Parathyroid adenoma (tissue), 2 donors: ENCODE measurements around the gene NDST3.

ENCODE experiments used
- H2AFZ ChIP-seq: fragments of 300-600 bp; sonication (generic); one replicate; pipeline ENCODE4 v1.7.0; 2017; ENCODE audit warnings: antibody characterized with exemption, mild to moderate bottlenecking
- H3K27ac ChIP-seq: fragments of 300-600 bp; sonication (generic); one replicate; pipeline ENCODE4 v1.7.0; 2017
- H3K27me3 ChIP-seq: fragments of 300-600 bp; sonication (generic); one replicate; pipeline ENCODE4 v1.7.0; 2017; ENCODE audit warnings: low read length; ENCODE audit not compliant: control insufficient read depth, insufficient read depth
- H3K36me3 ChIP-seq: fragments of 300-600 bp; sonication (generic); one replicate; pipeline ENCODE4 v1.7.0; 2017; ENCODE audit warnings: low read length; ENCODE audit not compliant: control insufficient read depth, insufficient read depth
- H3K4me1 ChIP-seq: fragments of 300-600 bp; sonication (generic); one replicate; pipeline ENCODE4 v1.7.0; 2017; ENCODE audit warnings: control low read depth
- H3K4me2 ChIP-seq: fragments of 300-600 bp; sonication (generic); one replicate; pipeline ENCODE4 v1.7.0; 2017; ENCODE audit warnings: low read length
- H3K4me3 ChIP-seq: fragments of 300-600 bp; sonication (generic); one replicate; pipeline ENCODE4 v1.7.0; 2017; ENCODE audit warnings: low read depth, low read length
- H3K79me2 ChIP-seq: fragments of 300-600 bp; sonication (generic); one replicate; pipeline ENCODE4 v1.7.0; 2017; ENCODE audit warnings: control low read depth
- H3K9ac ChIP-seq: fragments of 300-600 bp; sonication (generic); one replicate; pipeline ENCODE4 v1.7.0; 2017; ENCODE audit warnings: mild to moderate bottlenecking
- H3K9me3 ChIP-seq: fragments of 300-600 bp; sonication (generic); one replicate; pipeline ENCODE4 v1.7.0; 2017; ENCODE audit warnings: low read length; ENCODE audit not compliant: control insufficient read depth
- CTCF ChIP-seq: fragments of 300-600 bp; sonication (generic); IDR thresholded peaks from one replicate; pipeline ENCODE4 v1.7.0; 2017; ENCODE audit warnings: antibody characterized with exemption, mild to moderate bottlenecking
- donor health status: primary hyperparathyroidism.

NDST3 gene

DNA sequence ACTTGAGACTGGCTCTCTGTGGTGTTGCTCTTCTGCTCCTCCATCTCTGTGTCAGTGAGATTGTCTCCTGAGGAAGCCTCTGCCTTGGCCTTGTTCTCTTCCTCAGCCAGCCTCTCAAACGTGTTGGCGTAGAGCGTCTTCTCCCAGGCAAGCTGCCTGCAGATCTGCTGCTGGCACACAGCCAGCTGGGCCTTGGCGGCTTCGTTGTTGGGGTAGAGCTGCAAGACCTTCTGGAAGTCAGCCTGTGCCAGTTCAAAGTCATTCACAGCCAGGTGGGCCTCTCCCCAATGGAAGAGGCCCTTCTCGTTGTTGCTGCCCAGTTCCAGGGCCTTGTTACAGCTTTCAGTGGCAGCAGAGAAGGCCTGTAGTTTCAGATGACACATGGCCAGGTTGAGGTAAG is 159.1 kb downstream of the NDST3 start:
- Histone ChIP-seq H3K4me1 (no peaks in the 10 kb centered on the region), H3K79me2 (no peaks in the 10 kb centered on the region), H3K4me2 (no peak overlapping the region), H3K4me3 (no peak overlapping the region), H3K27me3 (no peaks in the 10 kb centered on the region), H3K9me3 (no peaks in the 10 kb centered on the region), H3K27ac (no peak overlapping the region), H3K36me3 (no peaks in the 10 kb centered on the region), H2AFZ (no peak overlapping the region), H3K9ac (no peak overlapping the region)
- no peak for TF ChIP-seq CTCF

GRCh38 chr4:118206627-118207026 is 172.3 kb downstream of the NDST3 start:
- Histone ChIP-seq H3K4me2 (no peak overlapping the region), H3K4me3 (no peak overlapping the region), H3K4me1 (no peaks in the 10 kb centered on the region), H3K79me2 (no peaks in the 10 kb centered on the region), H3K27ac (no peak overlapping the region), H3K9ac (no peak overlapping the region), H2AFZ (no peak overlapping the region), H3K36me3 (no peaks in the 10 kb centered on the region), H3K27me3 (no peaks in the 10 kb centered on the region), H3K9me3 (no peaks in the 10 kb centered on the region)
- TF ChIP-seq CTCF, result no peak

GRCh38 chr4:118213101-118213500 is 178.8 kb downstream of the NDST3 start:
- Histone ChIP-seq H3K9ac (no peak overlapping the region), H3K4me2 (no peak overlapping the region), H2AFZ (no peak overlapping the region), H3K4me3 (no peak overlapping the region), H3K36me3 (no peaks in the 10 kb centered on the region), H3K9me3 (no peaks in the 10 kb centered on the region), H3K4me1 (no peaks in the 10 kb centered on the region), H3K27ac (no peak overlapping the region), H3K27me3 (no peaks in the 10 kb centered on the region), H3K79me2 (no peaks in the 10 kb centered on the region)
- no peak for TF ChIP-seq CTCF

DNA sequence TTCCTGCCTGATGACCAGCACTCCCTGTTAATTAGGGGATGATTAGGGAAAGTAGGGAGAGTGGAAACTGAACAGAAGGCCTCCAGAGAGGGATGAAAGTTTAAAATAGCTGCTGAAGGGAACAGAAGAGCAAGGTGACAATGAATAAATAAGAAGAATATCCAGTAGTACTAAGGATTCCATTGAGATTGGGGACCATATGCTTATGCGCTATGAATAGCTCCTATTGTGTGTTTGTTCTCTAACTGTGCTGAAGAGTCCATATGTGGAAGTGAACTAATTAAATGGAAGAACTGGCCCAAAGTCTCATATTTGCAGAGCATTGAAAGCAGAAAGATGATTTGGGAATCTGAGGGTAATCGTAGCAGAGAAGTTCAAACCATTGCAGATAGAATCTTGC is 181.5 kb downstream of the NDST3 start:
- H3K27me3 ChIP-seq, result no peaks in the 10 kb centered on the region
- H3K4me1 ChIP-seq, result no peaks in the 10 kb centered on the region
- H3K36me3 ChIP-seq, result no peaks in the 10 kb centered on the region
- no peaks in the 10 kb centered on the region for H3K9me3 ChIP-seq
- no peak overlapping the region for H3K27ac ChIP-seq
- no peak for TF ChIP-seq CTCF
- H3K4me2 ChIP-seq, result no peak overlapping the region
- no peak overlapping the region for H3K9ac ChIP-seq
- H3K79me2 ChIP-seq, result no peaks in the 10 kb centered on the region
- H3K4me3 ChIP-seq, result no peak overlapping the region
- no peak overlapping the region for H2AFZ ChIP-seq

- no peak overlapping the region for H2AFZ ChIP-seq
- H3K36me3 ChIP-seq, result no peaks in the 10 kb centered on the region
- no peak overlapping the region for H3K9ac ChIP-seq
- no peaks in the 10 kb centered on the region for H3K9me3 ChIP-seq
- no peak overlapping the region for H3K4me2 ChIP-seq
- H3K27me3 ChIP-seq, result no peaks in the 10 kb centered on the region
- no peaks in the 10 kb centered on the region for H3K79me2 ChIP-seq
- TF ChIP-seq CTCF, result no peak
- H3K27ac ChIP-seq, result no peak overlapping the region
- H3K4me3 ChIP-seq, result no peak overlapping the region
- no peaks in the 10 kb centered on the region for H3K4me1 ChIP-seq
These were observed 187.0 kb downstream of the NDST3 start for GRCh38 chr4:118221227-118221800.
